GM12873 (cell line): ENCODE measurements around the gene PPM1L.

Experiments used
- TF ChIP-seq, protein P1 (sequence below): IDR thresholded peaks from 2 replicates; pipeline ENCODE4 v1.5.1; 2012; ENCODE audit warnings: low read depth, mild to moderate bottlenecking, moderate library complexity, low read length, control low read depth; ENCODE audit not compliant: insufficient read depth; ENCODE audit errors: missing control alignments

The PPM1L gene

DNA sequence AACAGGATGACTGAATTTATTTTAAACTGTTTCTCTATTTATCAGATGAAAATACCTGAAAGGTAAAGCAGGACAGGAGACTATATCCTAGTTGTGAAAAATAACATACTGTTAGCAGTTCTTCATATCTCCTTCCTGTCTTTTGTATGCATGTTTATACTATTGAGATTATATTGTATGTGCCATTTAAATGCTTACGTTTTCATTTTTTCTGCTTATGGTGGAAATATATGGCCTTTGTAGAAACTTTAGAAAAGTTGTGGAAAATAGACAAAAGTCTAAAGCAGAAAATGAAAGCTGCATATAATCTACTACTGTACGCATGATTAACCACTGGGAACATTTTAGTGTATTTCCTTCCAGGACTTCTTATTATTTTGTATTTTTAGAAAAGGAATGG, 2.1 kb upstream of the PPM1L start:
- TF ChIP-seq, protein P1, sequence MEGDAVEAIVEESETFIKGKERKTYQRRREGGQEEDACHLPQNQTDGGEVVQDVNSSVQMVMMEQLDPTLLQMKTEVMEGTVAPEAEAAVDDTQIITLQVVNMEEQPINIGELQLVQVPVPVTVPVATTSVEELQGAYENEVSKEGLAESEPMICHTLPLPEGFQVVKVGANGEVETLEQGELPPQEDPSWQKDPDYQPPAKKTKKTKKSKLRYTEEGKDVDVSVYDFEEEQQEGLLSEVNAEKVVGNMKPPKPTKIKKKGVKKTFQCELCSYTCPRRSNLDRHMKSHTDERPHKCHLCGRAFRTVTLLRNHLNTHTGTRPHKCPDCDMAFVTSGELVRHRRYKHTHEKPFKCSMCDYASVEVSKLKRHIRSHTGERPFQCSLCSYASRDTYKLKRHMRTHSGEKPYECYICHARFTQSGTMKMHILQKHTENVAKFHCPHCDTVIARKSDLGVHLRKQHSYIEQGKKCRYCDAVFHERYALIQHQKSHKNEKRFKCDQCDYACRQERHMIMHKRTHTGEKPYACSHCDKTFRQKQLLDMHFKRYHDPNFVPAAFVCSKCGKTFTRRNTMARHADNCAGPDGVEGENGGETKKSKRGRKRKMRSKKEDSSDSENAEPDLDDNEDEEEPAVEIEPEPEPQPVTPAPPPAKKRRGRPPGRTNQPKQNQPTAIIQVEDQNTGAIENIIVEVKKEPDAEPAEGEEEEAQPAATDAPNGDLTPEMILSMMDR, result no peak

DNA sequence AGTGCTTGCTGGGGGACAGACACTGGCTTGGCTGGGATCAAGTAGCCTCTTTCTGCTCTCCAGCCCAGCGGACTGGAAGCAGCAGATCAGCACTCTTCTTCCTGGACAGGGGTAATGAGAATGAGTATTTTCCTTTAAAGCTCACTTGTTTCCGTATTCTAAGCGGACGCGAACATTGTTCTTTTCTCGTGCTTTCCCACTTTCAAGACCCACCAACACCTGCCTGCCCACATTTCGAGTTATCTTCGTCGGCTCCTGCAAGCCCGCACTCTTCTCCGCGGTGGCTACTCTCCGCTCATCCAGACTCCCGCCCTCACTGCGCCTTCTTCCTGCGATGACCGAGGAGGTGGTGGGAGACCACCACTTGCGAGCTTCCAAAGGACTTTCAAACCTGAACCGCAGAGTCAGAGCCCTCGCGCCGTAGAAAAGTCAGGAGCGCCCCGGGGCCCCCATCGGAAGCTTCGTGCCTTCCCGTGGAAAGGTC, 1.6 kb upstream of the PPM1L start:
- TF ChIP-seq, protein P1, result no peak

DNA sequence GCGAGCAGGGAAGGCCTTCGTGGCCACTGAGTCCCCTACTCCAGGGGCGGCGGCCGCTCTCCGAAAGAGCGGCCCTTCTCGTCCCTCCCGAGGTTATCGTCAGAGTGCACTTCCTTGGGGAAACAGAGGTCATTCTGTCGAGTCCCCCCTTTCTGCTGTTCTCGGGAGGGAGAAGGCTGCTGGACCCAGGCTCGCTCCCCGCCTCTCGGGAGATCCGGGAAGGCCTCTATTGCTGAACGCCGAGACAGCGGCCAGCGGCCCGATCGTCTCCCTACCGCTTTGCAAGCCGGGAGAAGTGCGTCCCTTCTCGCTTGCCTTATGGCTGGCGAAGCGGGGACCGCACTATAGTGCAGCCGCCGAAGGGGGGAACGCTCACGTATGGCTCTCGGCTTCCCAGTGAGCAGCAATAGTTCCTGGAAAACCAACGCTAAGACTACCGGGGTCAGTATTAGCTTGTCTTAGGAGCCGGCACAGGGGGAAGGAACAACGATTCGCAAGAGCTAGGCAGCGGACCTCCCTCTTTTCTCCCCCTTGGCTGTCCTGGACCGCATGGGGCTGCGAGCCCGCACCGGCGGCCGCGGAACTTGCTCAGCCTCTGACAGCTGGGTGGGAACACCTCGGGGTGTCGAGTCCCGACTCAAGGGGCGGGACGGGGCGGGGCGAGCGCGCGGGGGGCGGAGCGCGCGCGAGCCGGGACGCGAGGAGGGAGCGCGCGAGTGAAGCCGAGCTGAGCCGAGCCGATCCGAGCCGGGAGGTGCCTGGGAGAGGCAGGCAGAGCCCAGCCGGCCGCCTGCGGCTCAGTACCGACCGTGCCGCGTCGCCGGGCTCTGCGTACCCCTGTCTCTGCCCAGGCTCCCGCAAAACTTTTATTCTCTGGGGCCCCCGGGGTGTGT, 930 bp upstream of the PPM1L start:
- TF ChIP-seq, protein P1, result no peak

DNA sequence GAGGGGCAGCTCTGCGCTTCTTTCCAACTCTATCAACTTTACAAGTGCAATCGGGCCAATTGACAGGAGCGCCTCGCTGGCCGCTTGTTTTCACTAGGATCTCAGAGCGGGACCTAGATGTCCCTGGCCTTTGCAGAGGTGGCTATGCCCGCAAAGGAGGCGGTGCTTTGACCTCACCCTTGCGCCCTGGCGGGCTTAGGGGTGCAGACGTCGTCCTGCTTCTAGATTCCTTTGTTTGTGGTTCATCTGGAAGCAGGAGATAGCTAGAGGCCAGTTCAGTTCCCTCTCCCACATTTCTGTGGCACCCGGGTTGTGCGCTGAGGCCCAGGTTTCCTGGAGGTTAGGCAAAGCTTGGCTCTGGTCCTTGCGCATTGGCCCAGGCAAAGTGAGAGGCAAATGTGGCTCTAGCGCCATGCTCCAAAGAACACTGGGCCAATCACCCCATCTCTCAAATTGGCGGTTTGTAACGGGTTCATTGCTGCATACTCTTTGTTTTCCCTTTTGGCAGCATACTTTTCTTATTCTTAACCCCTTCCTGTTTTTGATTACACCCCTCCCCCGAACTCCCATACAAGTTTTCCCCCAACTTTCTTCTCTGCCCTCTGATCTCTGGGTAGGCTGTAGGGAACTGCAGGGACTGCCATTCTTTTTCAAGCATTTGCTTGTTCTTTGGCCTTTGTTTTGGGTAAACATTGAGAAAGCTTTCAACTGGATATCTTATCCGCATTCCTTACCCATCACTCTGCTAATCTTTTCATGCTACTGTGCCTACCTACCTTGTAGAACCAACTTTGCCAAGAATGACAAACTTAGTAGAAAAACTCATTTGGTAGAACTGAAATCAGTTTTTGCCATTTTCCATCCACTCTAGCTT, 1.4 kb downstream of the PPM1L start:
- TF ChIP-seq, protein P1, result no peak

DNA sequence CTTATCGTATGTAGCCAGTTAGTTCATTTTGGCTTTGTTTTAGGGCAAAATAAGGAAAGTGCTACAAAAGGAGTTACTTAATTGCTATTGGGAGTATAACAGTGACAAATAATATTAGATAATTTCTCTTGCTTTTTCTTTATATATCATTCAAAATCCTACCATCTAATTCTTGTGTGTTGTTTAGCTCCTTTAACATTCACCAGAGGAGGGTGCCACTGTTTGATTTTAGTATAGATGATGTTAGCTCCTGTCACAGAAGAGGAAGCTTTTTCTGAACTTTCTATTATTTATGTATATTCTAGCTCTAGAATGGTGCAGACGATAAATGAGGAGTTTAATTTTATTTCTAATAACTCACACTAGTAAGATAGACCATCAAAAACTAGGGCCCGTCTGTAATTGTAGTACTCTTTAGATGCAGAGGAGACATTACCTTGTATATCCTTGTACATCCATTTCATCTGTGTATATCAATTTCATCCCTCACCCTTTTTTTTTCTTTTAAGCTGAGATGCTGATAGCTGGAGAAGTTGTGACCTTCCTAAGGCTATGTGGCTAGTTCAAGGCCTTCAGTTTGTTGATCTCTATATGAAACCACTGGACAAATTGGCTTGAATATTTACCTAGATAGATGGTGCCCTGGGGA, 3.0 kb downstream of the PPM1L start:
- TF ChIP-seq, protein P1, result no peak

DNA sequence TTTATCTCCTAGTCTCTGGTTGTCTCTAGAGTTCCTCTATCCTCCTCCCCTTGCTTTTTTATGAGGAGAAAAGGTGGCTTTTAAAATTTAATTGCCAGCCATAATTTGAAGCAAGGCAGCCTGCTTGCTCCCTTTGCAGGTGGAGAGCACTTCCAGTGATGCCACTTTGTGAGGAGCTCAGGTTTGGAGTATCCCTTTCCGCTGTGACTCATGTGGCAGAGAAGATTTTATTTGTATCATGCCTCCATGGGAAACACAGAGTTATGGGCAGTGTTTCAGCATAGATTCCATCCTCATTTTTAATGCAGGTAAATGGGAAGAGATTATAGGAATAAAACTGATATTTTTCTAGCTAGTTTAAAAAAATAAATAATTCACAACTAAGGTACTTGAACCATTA, 7.0 kb downstream of the PPM1L start:
- TF ChIP-seq, protein P1, result no peak
